Measurements from ENCODE around the gene MRPS23. TPM values are rescaled to one million over a fixed set of nuclear protein-coding genes. Genes with fewer than 3 reads are reported as not detected.

MRPS23 gene
- total and polyA plus RNA-seq, 2 experiments from 2014 or later = 53.2 to 74.5 TPM

GRCh38 chr17:57858838-57859237 lies 9.0 kb upstream of the MRPS23 start:
- no peaks in the 10 kb centered on the region for H3K9me3 Mint-ChIP-seq
- DNase-seq (ENCODE audit: low spot score) = no peak

GRCh38 chr17:57856792-57857620 lies 7.2 kb upstream of the MRPS23 start:
- H3K9me2 ChIP-seq (ENCODE audit: insufficient read depth) = no peaks in the 10 kb centered on the region
- Mint-ChIP-seq H3K9me3 (no peaks in the 10 kb centered on the region), H3K4me3 (no peak overlapping the region), H3K36me3 (ENCODE audit: low read depth) (no peaks in the 10 kb centered on the region), H3K4me1 (peaks cover 36% of the 10 kb centered on the region), H3K27ac (no peak overlapping the region), H3K27me3 (ENCODE audit: insufficient read depth, low read depth, poor library complexity) (peaks cover 30% of the 10 kb centered on the region)
- no peaks in the 10 kb centered on the region for H4K20me1 ChIP-seq (replicated peaks; ENCODE audit: insufficient read depth)
- DNase-seq (ENCODE audit: low spot score) (no peak), ATAC-seq (no peak)
- H3K27me3 ChIP-seq (ENCODE audit: insufficient read depth) = peaks cover 34% of the 10 kb centered on the region
- H3K27ac ChIP-seq (ENCODE audit: low read depth) = no peak overlapping the region
- peaks cover 4% of the 10 kb centered on the region; the same call in 1 of the 2 replicates for H3F3A ChIP-seq (replicated peaks; ENCODE audit: low read depth)
- 0 out of 2 replicates have a peak overlapping the region, but pooled peaks have one; percentile 28 for H2AFZ ChIP-seq
- H3K4me3 ChIP-seq = no peak overlapping the region
- no peak overlapping the region for H3K4me2 ChIP-seq
- peaks cover 14% of the 10 kb centered on the region; the same call in 1 of the 2 replicates for H3K4me1 ChIP-seq (ENCODE audit: insufficient read depth)
- H3K36me3 ChIP-seq (ENCODE audit: insufficient read depth) = no peaks in the 10 kb centered on the region; the same call in 1 of the 2 replicates
- H3K79me2 ChIP-seq (replicated peaks; ENCODE audit: insufficient read depth) = no peaks in the 10 kb centered on the region
- TF ChIP-seq REST (IDR thresholded peaks at IDR 0.05; ENCODE audit: unreplicated experiment) (no peak), ZNF331 (CRISPR knock-in tag; IDR thresholded peaks at IDR 0.05; ENCODE audit: low read depth) (no peak), CREB1 (CRISPR knock-in tag; IDR thresholded peaks at IDR 0.05; ENCODE audit: low read depth) (no peak), NANOG (IDR thresholded peaks at IDR 0.05; ENCODE audit: borderline replicate concordance) (no peak), ZNF114 (CRISPR knock-in tag; IDR thresholded peaks at IDR 0.05) (no peak), POLR2AphosphoS5 (IDR thresholded peaks at IDR 0.05; ENCODE audit: low read depth) (no peak), STAT1 (IDR thresholded peaks at IDR 0.05; ENCODE audit: unreplicated experiment) (no peak), EZH2 (IDR thresholded peaks at IDR 0.05; ENCODE audit: low read depth, unreplicated experiment) (no peak)

More at GRCh38 chr17:57858838-57859237, 9.0 kb upstream of the MRPS23 start:
- Histone ChIP-seq H3K79me2 (replicated peaks; ENCODE audit: insufficient read depth) (no peaks in the 10 kb centered on the region), H4K20me1 (replicated peaks; ENCODE audit: insufficient read depth) (no peaks in the 10 kb centered on the region), H3K27ac (ENCODE audit: low read depth) (no peak overlapping the region), H3K4me1 (ENCODE audit: insufficient read depth) (peaks cover 28% of the 10 kb centered on the region; the same call in 1 of the 2 replicates), H3K36me3 (ENCODE audit: insufficient read depth) (no peaks in the 10 kb centered on the region; the same call in 1 of the 2 replicates), H3K4me3 (no peak overlapping the region), H2AFZ (no peak overlapping the region), H3F3A (replicated peaks; ENCODE audit: low read depth) (peaks cover 10% of the 10 kb centered on the region; the same call in 1 of the 2 replicates), H3K9me2 (ENCODE audit: insufficient read depth) (no peaks in the 10 kb centered on the region), H3K4me2 (no peak overlapping the region), H3K27me3 (ENCODE audit: insufficient read depth) (peaks cover 44% of the 10 kb centered on the region)
- ATAC-seq = no peak
- Mint-ChIP-seq H3K27me3 (ENCODE audit: insufficient read depth, low read depth, poor library complexity) (peaks cover 45% of the 10 kb centered on the region), H3K27ac (no peak overlapping the region), H3K36me3 (ENCODE audit: low read depth) (no peaks in the 10 kb centered on the region; the same call in 2 of the 3 replicates), H3K4me3 (no peak overlapping the region), H3K4me1 (peaks cover 42% of the 10 kb centered on the region)
- no peak for TF ChIP-seq ZNF331 (CRISPR knock-in tag; IDR thresholded peaks at IDR 0.05; ENCODE audit: low read depth)
- TF ChIP-seq STAT1 (IDR thresholded peaks at IDR 0.05; ENCODE audit: unreplicated experiment) = no peak
- no peak for TF ChIP-seq CTCF (conservative IDR thresholded peaks at IDR 0.05; ENCODE audit: low read depth in 2 of 2)
- no peak for TF ChIP-seq NANOG (IDR thresholded peaks at IDR 0.05; ENCODE audit: borderline replicate concordance)
- TF ChIP-seq JUNB (IDR thresholded peaks at IDR 0.05; ENCODE audit: unreplicated experiment) = no peak
- TF ChIP-seq ETS1 (IDR thresholded peaks at IDR 0.05) = no peak
- no peak for TF ChIP-seq EZH2phosphoT487 (IDR thresholded peaks at IDR 0.05; ENCODE audit: unreplicated experiment)
- TF ChIP-seq CREB1 (CRISPR knock-in tag; IDR thresholded peaks at IDR 0.05; ENCODE audit: low read depth) = no peak
